Measurements from ENCODE around the gene AGXT2.

The AGXT2 gene

GRCh38 chr5:34991486-34992238 lies 56.1 kb downstream of the AGXT2 start:
- TF ChIP-seq CTCF (IDR thresholded peaks at IDR 0.05; ENCODE audit: low read depth, low read length, poor library complexity, severe bottlenecking) (no peak), EZH2phosphoT487 (IDR thresholded peaks at IDR 0.05; ENCODE audit: borderline replicate concordance, low read length) (no peak)
- H3K9me2 ChIP-seq (replicated peaks; ENCODE audit: control insufficient read depth, low read length), result no peaks in the 10 kb centered on the region

GRCh38 chr5:34986965-34987364 lies 60.8 kb downstream of the AGXT2 start:
- no peak overlapping the region for H3K27ac ChIP-seq (ENCODE audit: low read depth, low read length)
- H3K36me3 ChIP-seq (ENCODE audit: control insufficient read depth, low read length), result no peaks in the 10 kb centered on the region
- H3K4me1 ChIP-seq (ENCODE audit: control insufficient read depth, low read length), result no peaks in the 10 kb centered on the region
- no peak overlapping the region for H3K4me2 ChIP-seq (ENCODE audit: low read length)
- TF ChIP-seq EZH2phosphoT487 (IDR thresholded peaks at IDR 0.05; ENCODE audit: borderline replicate concordance, low read length) (no peak), CTCF (IDR thresholded peaks at IDR 0.05; ENCODE audit: low read depth, low read length, poor library complexity, severe bottlenecking) (no peak)
- H3K9me3 ChIP-seq (ENCODE audit: control insufficient read depth, insufficient read depth, low read length), result peaks cover 16% of the 10 kb centered on the region; the same call in 1 of the 2 replicates
- no peaks in the 10 kb centered on the region for H4K20me1 ChIP-seq (ENCODE audit: control insufficient read depth, insufficient read depth, low read depth, low read length)
- H3F3A ChIP-seq (ENCODE audit: control insufficient read depth, insufficient read depth), result no peaks in the 10 kb centered on the region
- no peaks in the 10 kb centered on the region for H3K9me2 ChIP-seq (replicated peaks; ENCODE audit: control insufficient read depth, low read length)
- no peak overlapping the region for H3K4me3 ChIP-seq (ENCODE audit: low read length)
- no peaks in the 10 kb centered on the region; the same call in 1 of the 2 replicates for H3K27me3 ChIP-seq (ENCODE audit: control insufficient read depth, low read length)
- no peaks in the 10 kb centered on the region for H3K79me2 ChIP-seq (ENCODE audit: control insufficient read depth, low read length)

More at GRCh38 chr5:34991486-34992238, 56.1 kb downstream of the AGXT2 start:
- Histone ChIP-seq H4K20me1 (ENCODE audit: control insufficient read depth, insufficient read depth, low read depth, low read length) (no peaks in the 10 kb centered on the region), H3K9me3 (ENCODE audit: control insufficient read depth, insufficient read depth, low read length) (peaks cover 3% of the 10 kb centered on the region; the same call in 1 of the 2 replicates), H3K4me3 (ENCODE audit: low read length) (no peak overlapping the region), H3K79me2 (ENCODE audit: control insufficient read depth, low read length) (no peaks in the 10 kb centered on the region), H3K4me1 (ENCODE audit: control insufficient read depth, low read length) (no peaks in the 10 kb centered on the region), H3F3A (ENCODE audit: control insufficient read depth, insufficient read depth) (no peaks in the 10 kb centered on the region), H3K4me2 (ENCODE audit: low read length) (no peak overlapping the region), H3K27me3 (ENCODE audit: control insufficient read depth, low read length) (peaks cover 3% of the 10 kb centered on the region; the same call in 1 of the 2 replicates), H3K27ac (ENCODE audit: low read depth, low read length) (no peak overlapping the region), H3K36me3 (ENCODE audit: control insufficient read depth, low read length) (no peaks in the 10 kb centered on the region)

- TF ChIP-seq CTCF (IDR thresholded peaks at IDR 0.05; ENCODE audit: low read depth, low read length, poor library complexity, severe bottlenecking), result no peak
- no peak for TF ChIP-seq EZH2phosphoT487 (IDR thresholded peaks at IDR 0.05; ENCODE audit: borderline replicate concordance, low read length)
- Histone ChIP-seq H3K4me1 (ENCODE audit: control insufficient read depth, low read length) (no peaks in the 10 kb centered on the region), H3K9me2 (replicated peaks; ENCODE audit: control insufficient read depth, low read length) (no peaks in the 10 kb centered on the region), H3K79me2 (ENCODE audit: control insufficient read depth, low read length) (no peaks in the 10 kb centered on the region), H3K4me2 (ENCODE audit: low read length) (no peak overlapping the region), H3K4me3 (ENCODE audit: low read length) (no peak overlapping the region), H4K20me1 (ENCODE audit: control insufficient read depth, insufficient read depth, low read depth, low read length) (no peaks in the 10 kb centered on the region), H3K27me3 (ENCODE audit: control insufficient read depth, low read length) (no peaks in the 10 kb centered on the region), H3F3A (ENCODE audit: control insufficient read depth, insufficient read depth) (no peaks in the 10 kb centered on the region), H3K27ac (ENCODE audit: low read depth, low read length) (no peak overlapping the region), H3K9me3 (ENCODE audit: control insufficient read depth, insufficient read depth, low read length) (peaks cover 16% of the 10 kb centered on the region; the same call in 1 of the 2 replicates), H3K36me3 (ENCODE audit: control insufficient read depth, low read length) (no peaks in the 10 kb centered on the region)
Observed at GRCh38 chr5:34982823-34983222, 64.9 kb downstream of the AGXT2 start.
